Measurements from ENCODE around the gene SCGB1D4. TPM values are rescaled to one million over a fixed set of nuclear protein-coding genes. Genes with fewer than 3 reads are reported as not detected.

SCGB1D4 gene
- total RNA-seq, 1 experiment from 2014 or later = not detected

GRCh38 chr11:62256281-62256680 is 42.6 kb downstream of the SCGB1D4 start (continued):
- no peak for TF ChIP-seq POLR2AphosphoS5 (IDR thresholded peaks at IDR 0.05; ENCODE audit: low read depth, low read length)
- TF ChIP-seq SP1 (IDR thresholded peaks at IDR 0.05; ENCODE audit: low read depth) = no peak
- TF ChIP-seq POLR2A (IDR thresholded peaks at IDR 0.05; ENCODE audit: borderline replicate concordance, extremely low read depth, insufficient read depth, insufficient read length) = no peak
- TF ChIP-seq YY1 (IDR thresholded peaks at IDR 0.05; ENCODE audit: extremely low read depth, insufficient replicate concordance, low read depth, low read length) = no peak
- no peak for TF ChIP-seq ZFX (IDR thresholded peaks at IDR 0.05)

GRCh38 chr11:62253999-62254542 is 44.8 kb downstream of the SCGB1D4 start:
- Histone ChIP-seq H3K27ac (ENCODE audit: low read depth, low read length) (no peak overlapping the region), H3K4me2 (ENCODE audit: low read length) (no peak overlapping the region), H3K9me3 (ENCODE audit: control insufficient read depth in 1 of 2, insufficient read depth in 1 of 2, low read depth in 1 of 2, low read length in 2 of 2) (peaks cover 10 to 16% of the 10 kb centered on the region in 2 experiments; a peak in 2 of 4 replicates), H3K4me1 (ENCODE audit: control insufficient read depth in 1 of 2, insufficient read depth in 2 of 2, low read length in 2 of 2) (no peaks in the 10 kb centered on the region), H3K4me3 (replicated peaks in 1 of 2; ENCODE audit: low read depth in 1 of 2, low read length in 2 of 2) (no peak overlapping the region), H3K36me3 (ENCODE audit: control insufficient read depth in 1 of 2, insufficient read depth in 2 of 2, low read length in 2 of 2) (no peaks in the 10 kb centered on the region), H3K27me3 (ENCODE audit: insufficient read depth, low read length) (no peaks in the 10 kb centered on the region; the same call in 1 of the 2 replicates), H4K20me1 (ENCODE audit: insufficient read depth) (no peaks in the 10 kb centered on the region), H2AFZ (ENCODE audit: low read depth, low read length, poor library complexity, severe bottlenecking) (no peak overlapping the region), H3K79me2 (ENCODE audit: insufficient read depth, low read length) (no peaks in the 10 kb centered on the region), H3K9ac (ENCODE audit: low read length) (no peak overlapping the region), H3K9me2 (ENCODE audit: insufficient read depth) (no peaks in the 10 kb centered on the region)
- DNase-seq (ENCODE audit: low read depth, low spot score) (no peak), ATAC-seq (no peak)
- intact Hi-C loops (cut with micrococcal nuclease) = no loop called here
- POLR2A ChIA-PET = no interaction called here
- TF ChIP-seq POLR2A (IDR thresholded peaks at IDR 0.05; ENCODE audit: borderline replicate concordance, extremely low read depth, insufficient read depth, insufficient read length) (no peak), ZBTB33 (IDR thresholded peaks at IDR 0.05; ENCODE audit: extremely low read depth, insufficient replicate concordance, low read length) (no peak), RAD21 (IDR thresholded peaks at IDR 0.05; ENCODE audit: low read depth) (no peak), SIN3A (IDR thresholded peaks at IDR 0.05; ENCODE audit: low read depth) (no peak), CEBPB (IDR thresholded peaks at IDR 0.05; ENCODE audit: low read depth) (no peak), JUND (IDR thresholded peaks at IDR 0.05) (no peak), EZH2 (IDR thresholded peaks at IDR 0.05) (no peak), TCF7L2 (IDR thresholded peaks at IDR 0.05; ENCODE audit: borderline replicate concordance, extremely low read depth, insufficient read depth, insufficient read length) (no peak), ELF1 (IDR thresholded peaks at IDR 0.05; ENCODE audit: borderline replicate concordance, low read depth) (no peak), CBX3 (IDR thresholded peaks at IDR 0.05; ENCODE audit: low read depth) (no peak), CTCF (IDR thresholded peaks at IDR 0.05 in 2 of 3, conservative IDR thresholded peaks at IDR 0.05 in 1 of 3; ENCODE audit: borderline replicate concordance in 1 of 3, insufficient read depth in 1 of 3, low read depth in 2 of 3, low read length in 2 of 3) (no peak), MAX (IDR thresholded peaks at IDR 0.05) (no peak)
- no TSS peak for BruUV-seq (replicated peaks)
- RAD21 ChIA-PET (ENCODE audit: low non-redundant PET in 1 of 2, low total read pairs in 2 of 2, uncharacterized antibody in 2 of 2, unreplicated experiment in 2 of 2) = no interaction called here
- CTCF ChIA-PET = no interaction called here

All from HCT116 (cell line).